Neural cell (in vitro differentiated cells): ENCODE data around the gene RNF144A. TPM values are rescaled to one million over a fixed set of nuclear protein-coding genes. Genes with fewer than 3 reads are reported as not detected.

Source experiments
- H2AFZ ChIP-seq: fragments of 200-600, 300-800 bp; sonication (generic), shearing (Covaris generic); 2 replicates; pipeline ENCODE4 v1.6.0; 2014; ENCODE audit warnings: low read depth, mild to moderate bottlenecking, antibody characterized with exemption, low read length, moderate library complexity
- H3F3A ChIP-seq: fragments of 200-600 bp; shearing (Covaris generic); 2 replicates; pipeline ENCODE4 v1.6.1; 2016; ENCODE audit warnings: mild to moderate bottlenecking, moderate library complexity, mixed read lengths, antibody characterized with exemption, low read length; ENCODE audit not compliant: insufficient read depth, poor library complexity, severe bottlenecking
- H3K27ac ChIP-seq: fragments of 200-600, 300-800 bp; sonication (generic), shearing (Covaris generic); 2 replicates; pipeline ENCODE4 v1.5.1; 2014; ENCODE audit warnings: mild to moderate bottlenecking, low read length, moderate library complexity
- H3K27me3 ChIP-seq: fragments of 300-800, 200-600 bp; sonication (generic), shearing (Covaris generic); 2 replicates; pipeline ENCODE4 v1.6.0; 2014; ENCODE audit warnings: mild to moderate bottlenecking, low read depth, low read length, moderate library complexity; ENCODE audit not compliant: insufficient read depth
- H3K36me3 ChIP-seq: fragments of 300-800, 200-600 bp; sonication (generic), shearing (Covaris generic); 2 replicates; pipeline ENCODE4 v1.5.1; 2014; ENCODE audit warnings: mild to moderate bottlenecking, antibody characterized with exemption, low read length, moderate library complexity; ENCODE audit not compliant: insufficient read depth
- H3K4me2 ChIP-seq: fragments of 300-800, 200-600 bp; sonication (generic), shearing (Covaris generic); 2 replicates; pipeline ENCODE4 v1.6.0; 2014; ENCODE audit warnings: mild to moderate bottlenecking, low read length
- H3K4me3 ChIP-seq: fragments of 300-800, 200-600 bp; sonication (generic), shearing (Covaris generic); 2 replicates; pipeline ENCODE4 v1.5.1; 2014; ENCODE audit warnings: mild to moderate bottlenecking, low read length, moderate library complexity
- H3K79me2 ChIP-seq: fragments of 200-600 bp; shearing (Covaris generic); replicated peaks from 2 replicates; pipeline ENCODE4 v1.6.0; 2014; ENCODE audit warnings: mild to moderate bottlenecking, low read length, moderate library complexity; ENCODE audit not compliant: insufficient read depth
- H3K9ac ChIP-seq: fragments of 300-800, 200-600 bp; sonication (generic), shearing (Covaris generic); 2 replicates; pipeline ENCODE4 v1.6.1; 2016; ENCODE audit warnings: mild to moderate bottlenecking, low read length, mixed read lengths
- H3K9me2 ChIP-seq: fragments of 200-600 bp; shearing (Covaris generic); 2 replicates; pipeline ENCODE4 v1.6.1; 2016; ENCODE audit warnings: mild to moderate bottlenecking, low read length, mixed read lengths; ENCODE audit not compliant: insufficient read depth
- H3K9me3 ChIP-seq: fragments of 200-600, 300-800 bp; sonication (generic), shearing (Covaris generic); 2 replicates; pipeline ENCODE4 v1.6.1; 2016; ENCODE audit warnings: mild to moderate bottlenecking, mixed run types, low read length, moderate library complexity, mixed read lengths
- H4K20me1 ChIP-seq: fragments of 200-600 bp; shearing (Covaris generic); 2 replicates; pipeline ENCODE4 v1.6.1; 2016; ENCODE audit warnings: mild to moderate bottlenecking, mixed run types; ENCODE audit not compliant: insufficient read depth
- CTCF ChIP-seq: fragments of 450-650 bp; IDR thresholded peaks from 2 replicates; pipeline ENCODE4 v1.5.1; 2014; ENCODE audit warnings: antibody characterized with exemption, mild to moderate bottlenecking, moderate library complexity; ENCODE audit not compliant: poor library complexity, severe bottlenecking
- EP300 ChIP-seq: fragments of 450-650 bp; conservative IDR thresholded peaks from 2 replicates; pipeline ENCODE4 v1.6.1; 2014; ENCODE audit warnings: antibody characterized with exemption, mild to moderate bottlenecking, moderate library complexity; ENCODE audit not compliant: poor library complexity, severe bottlenecking
- EZH2 ChIP-seq: fragments of 200-600, 300-800 bp; shearing (Covaris generic), sonication (generic); IDR thresholded peaks from 2 replicates; pipeline ENCODE4 v1.6.1; 2014; ENCODE audit warnings: antibody characterized with exemption, low read length, borderline replicate concordance, mild to moderate bottlenecking; ENCODE audit not compliant: insufficient read depth, poor library complexity, severe bottlenecking
- MXI1 ChIP-seq: fragments of 450-650 bp; conservative IDR thresholded peaks from 2 replicates; pipeline ENCODE4 v1.6.1; 2014; ENCODE audit warnings: antibody characterized with exemption, mild to moderate bottlenecking; ENCODE audit not compliant: poor library complexity, severe bottlenecking
- POLR2AphosphoS5 ChIP-seq: IDR thresholded peaks from 2 replicates; pipeline ENCODE4 v1.6.1; 2012
- RAD21 ChIP-seq: fragments of 450-650 bp; conservative IDR thresholded peaks from 2 replicates; pipeline ENCODE4 v1.6.1; 2014; ENCODE audit warnings: antibody characterized with exemption, mild to moderate bottlenecking, moderate library complexity
- REST ChIP-seq: IDR thresholded peaks from 2 replicates; pipeline ENCODE4 v1.6.1; 2012; ENCODE audit warnings: borderline replicate concordance
- SMC3 ChIP-seq: fragments of 450-650 bp; conservative IDR thresholded peaks from 2 replicates; pipeline ENCODE4 v1.6.1; 2014; ENCODE audit warnings: antibody characterized with exemption, mild to moderate bottlenecking, moderate library complexity; ENCODE audit not compliant: poor library complexity
- TAF1 ChIP-seq: IDR thresholded peaks from 2 replicates; pipeline ENCODE4 v1.6.1; 2012; ENCODE audit warnings: low read depth
- polyA plus RNA-seq: library from polyadenylated mRNA; depleted of rRNA; stranded (reverse); fragments of >200 nt; gene quantifications from 2 replicates; pipeline ENCODE4 v1.2.3, GENCODE V29; 2014

Gene RNF144A
- polyA plus RNA-seq, 1 donor from 2014 or later: 26.9 TPM

- H3K4me2 ChIP-seq: no peak overlapping the region
- H4K20me1 ChIP-seq: no peaks in the 10 kb centered on the region
- peaks cover 12% of the 10 kb centered on the region for H3K79me2 ChIP-seq
- H3K36me3 ChIP-seq: no peaks in the 10 kb centered on the region
- no peak overlapping the region for H3K4me3 ChIP-seq
- H3F3A ChIP-seq: no peaks in the 10 kb centered on the region
- no peak overlapping the region for H3K27ac ChIP-seq
- H3K9ac ChIP-seq: no peak overlapping the region
- H3K9me2 ChIP-seq: no peaks in the 10 kb centered on the region
- H3K27me3 ChIP-seq: no peaks in the 10 kb centered on the region
- TF ChIP-seq SMC3: no peak
- TF ChIP-seq EP300: no peak
- TF ChIP-seq POLR2AphosphoS5: no peak
- TF ChIP-seq EZH2: no peak
- no peak for TF ChIP-seq MXI1
- no peak for TF ChIP-seq TAF1
- no peak for TF ChIP-seq REST
- no peak for TF ChIP-seq CTCF
- H3K9me3 ChIP-seq: no peaks in the 10 kb centered on the region
- H2AFZ ChIP-seq: no peak overlapping the region
Observed at GRCh38 chr2:6948677-6949351, 31.6 kb downstream of the RNF144A start.

GRCh38 chr2:6951046-6951445 is 33.8 kb downstream of the RNF144A start:
- Histone ChIP-seq H3K9ac (no peak overlapping the region), H3K79me2 (peaks cover 8% of the 10 kb centered on the region), H4K20me1 (no peaks in the 10 kb centered on the region), H3K27ac (no peak overlapping the region), H3F3A (no peaks in the 10 kb centered on the region), H3K9me2 (no peaks in the 10 kb centered on the region), H3K27me3 (no peaks in the 10 kb centered on the region), H3K4me3 (no peak overlapping the region), H2AFZ (no peak overlapping the region), H3K4me2 (no peak overlapping the region), H3K36me3 (no peaks in the 10 kb centered on the region), H3K9me3 (no peaks in the 10 kb centered on the region)
- TF ChIP-seq EZH2: no peak
- no peak for TF ChIP-seq SMC3
- TF ChIP-seq MXI1: no peak
- no peak for TF ChIP-seq REST
- no peak for TF ChIP-seq POLR2AphosphoS5
- TF ChIP-seq EP300: no peak
- TF ChIP-seq CTCF: no peak
- TF ChIP-seq TAF1: no peak
- no peak for TF ChIP-seq RAD21
